ENCODE data around the gene GFOD1.

DNA sequence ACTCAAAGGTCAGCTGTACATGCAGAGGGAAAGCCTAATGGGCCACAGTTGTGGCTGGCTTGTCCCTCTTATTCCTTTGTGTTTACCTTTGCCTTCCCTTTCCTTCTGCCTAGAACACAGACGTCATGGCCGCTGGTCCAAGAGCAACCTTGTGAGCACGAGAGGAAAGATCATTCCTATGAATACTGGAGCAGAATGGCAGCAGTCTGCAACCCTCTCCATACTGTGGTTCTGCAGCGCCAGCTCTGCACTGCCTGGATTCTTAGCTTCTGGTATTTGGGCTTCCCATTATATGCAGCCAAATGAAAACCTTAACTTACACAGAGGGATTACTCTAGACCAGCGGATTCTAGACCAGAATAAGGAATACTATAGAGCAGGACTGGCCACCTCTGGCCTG, 171.5 kb downstream of the GFOD1 start:
- TF ChIP-seq, protein P1, sequence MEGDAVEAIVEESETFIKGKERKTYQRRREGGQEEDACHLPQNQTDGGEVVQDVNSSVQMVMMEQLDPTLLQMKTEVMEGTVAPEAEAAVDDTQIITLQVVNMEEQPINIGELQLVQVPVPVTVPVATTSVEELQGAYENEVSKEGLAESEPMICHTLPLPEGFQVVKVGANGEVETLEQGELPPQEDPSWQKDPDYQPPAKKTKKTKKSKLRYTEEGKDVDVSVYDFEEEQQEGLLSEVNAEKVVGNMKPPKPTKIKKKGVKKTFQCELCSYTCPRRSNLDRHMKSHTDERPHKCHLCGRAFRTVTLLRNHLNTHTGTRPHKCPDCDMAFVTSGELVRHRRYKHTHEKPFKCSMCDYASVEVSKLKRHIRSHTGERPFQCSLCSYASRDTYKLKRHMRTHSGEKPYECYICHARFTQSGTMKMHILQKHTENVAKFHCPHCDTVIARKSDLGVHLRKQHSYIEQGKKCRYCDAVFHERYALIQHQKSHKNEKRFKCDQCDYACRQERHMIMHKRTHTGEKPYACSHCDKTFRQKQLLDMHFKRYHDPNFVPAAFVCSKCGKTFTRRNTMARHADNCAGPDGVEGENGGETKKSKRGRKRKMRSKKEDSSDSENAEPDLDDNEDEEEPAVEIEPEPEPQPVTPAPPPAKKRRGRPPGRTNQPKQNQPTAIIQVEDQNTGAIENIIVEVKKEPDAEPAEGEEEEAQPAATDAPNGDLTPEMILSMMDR (IDR thresholded peaks at IDR 0.05): no peak
- TF ChIP-seq POLR2A (IDR thresholded peaks at IDR 0.05): no peak
- TF ChIP-seq EP300 (IDR thresholded peaks at IDR 0.05): no peak

All from ovary (tissue), 3 donors.